HEK293 (cell line): ENCODE results near the gene ST8SIA5.

ENCODE experiments used
- YY1 ChIP-seq: fragments of 450-650 bp; formaldehyde crosslinking; IDR thresholded peaks from 2 replicates; pipeline ENCODE4 v1.5.1; 2018; ENCODE audit warnings: missing biosample characterization, missing genetic modification characterization
- ZNF175 ChIP-seq: fragments of 450-650 bp; formaldehyde crosslinking; IDR thresholded peaks from 2 replicates; pipeline ENCODE4 v1.5.1; 2016; ENCODE audit warnings: missing biosample characterization, missing genetic modification characterization
- ZNF621 ChIP-seq: fragments of 450-650 bp; formaldehyde crosslinking; IDR thresholded peaks from 2 replicates; pipeline ENCODE4 v1.5.1; 2017; ENCODE audit warnings: missing biosample characterization, missing genetic modification characterization

- TF ChIP-seq ZNF175 = no peak
- no peak for TF ChIP-seq ZNF621 (tag by site-specific recombination)
- no peak for TF ChIP-seq YY1 (tag by site-specific recombination)
Measured at GRCh38 chr18:46718501-46719341, 38.1 kb downstream of the ST8SIA5 start.
